Keratinocyte (primary cell): ENCODE data around the gene CFAP210.

ENCODE experiments used
- CTCF ChIP-seq, 3 experiments: IDR thresholded peaks in 1 of 3; conservative IDR thresholded peaks in 1 of 3; optimal IDR thresholded peaks in 1 of 3; 2 replicates in 2 of 3; 3 replicates in 1 of 3; pipeline versions ENCODE3 to v1.5.1; 2011; ENCODE audit warnings: low read length in 3 of 3, mild to moderate bottlenecking in 3 of 3, moderate library complexity in 2 of 3, control low read depth in 1 of 3, inconsistent platforms in 1 of 3; ENCODE audit not compliant: insufficient read depth in 2 of 3; ENCODE audit errors: extremely low read depth in 1 of 3
- EZH2 ChIP-seq: IDR thresholded peaks from one replicate; pipeline ENCODE4 v1.6.1; 2012; ENCODE audit warnings: inconsistent platforms, mild to moderate bottlenecking, low read length, moderate library complexity

- no peak for TF ChIP-seq CTCF (optimal IDR thresholded peaks at IDR 0.05 in 1 of 3, IDR thresholded peaks at IDR 0.05 in 1 of 3, conservative IDR thresholded peaks at IDR 0.05 in 1 of 3; ENCODE audit: extremely low read depth in 1 of 3, insufficient read depth in 2 of 3, low read length in 3 of 3)
- TF ChIP-seq EZH2: no peak
These were observed 15.8 kb upstream of the CFAP210 start for GRCh38 chr2:169709981-169710380.
